ENCODE results near the gene FBXL7. TPM values are rescaled to one million over a fixed set of nuclear protein-coding genes. Genes with fewer than 3 reads are reported as not detected.

The FBXL7 gene
- total and polyA plus RNA-seq, 2 experiments from 2014 or later = 3.2 to 7.5 TPM

DNA sequence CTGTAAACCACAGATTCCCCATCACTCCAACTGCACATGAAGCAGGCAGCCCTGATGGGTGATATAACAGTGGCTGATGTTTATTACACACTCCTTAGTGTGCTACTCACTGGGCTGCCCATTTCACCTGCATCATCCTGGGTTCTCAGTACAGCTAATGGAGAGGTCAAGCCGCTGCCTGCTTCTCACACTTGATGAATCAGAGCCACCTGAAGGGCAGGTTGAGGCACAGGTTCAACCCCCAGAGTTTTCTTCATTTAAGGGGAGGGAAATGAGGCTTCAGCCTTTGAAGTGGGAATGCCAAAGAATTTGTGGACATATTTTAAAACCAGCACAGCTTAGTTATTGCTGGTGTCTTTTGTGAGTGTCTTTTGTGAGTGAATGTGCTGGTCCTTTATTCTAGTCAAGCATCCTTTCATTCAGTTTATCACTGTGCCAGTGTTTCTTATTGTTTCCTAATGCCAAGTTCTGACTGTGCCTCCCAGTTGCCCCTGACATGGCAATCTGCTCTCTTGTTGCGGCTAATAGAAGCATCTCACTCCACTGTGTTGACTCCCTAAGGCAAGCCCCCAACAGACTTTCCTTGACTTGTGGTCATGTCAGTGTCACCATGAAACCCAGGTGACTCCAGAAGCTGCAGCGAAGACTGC lies 109.2 kb downstream of the FBXL7 start:
- Histone ChIP-seq H2AFZ (no peak overlapping the region), H3K9ac (no peak overlapping the region), H3K79me2 (ENCODE audit: insufficient read depth) (peaks cover 39% of the 10 kb centered on the region), H3K27ac (no peak overlapping the region), H3K36me3 (ENCODE audit: low read depth) (no peaks in the 10 kb centered on the region), H4K20me1 (ENCODE audit: insufficient read depth) (peaks cover 11% of the 10 kb centered on the region; the same call in 1 of the 2 replicates), H3K27me3 (replicated peaks; ENCODE audit: insufficient read depth) (no peaks in the 10 kb centered on the region), H3K4me2 (ENCODE audit: unreplicated experiment) (no peak overlapping the region), H3K9me2 (ENCODE audit: insufficient read depth) (no peaks in the 10 kb centered on the region), H3K4me1 (ENCODE audit: insufficient read depth) (no peaks in the 10 kb centered on the region), H3K4me3 (no peak overlapping the region), H3K9me3 (ENCODE audit: low read depth) (no peaks in the 10 kb centered on the region), H3F3A (ENCODE audit: insufficient read depth) (no peaks in the 10 kb centered on the region)
- TF ChIP-seq EZH2phosphoT487 (IDR thresholded peaks at IDR 0.05; ENCODE audit: insufficient read depth, low read depth) = no peak
- no peak for TF ChIP-seq EZH2 (IDR thresholded peaks at IDR 0.05; ENCODE audit: insufficient read depth, poor library complexity, severe bottlenecking)
- 94 to 97% methylated on average over 3 of the region's 3 CpGs for WGBS, 2 experiments (ENCODE audit: low coverage in 1 of 2, low lambda C conversion rate in 2 of 2, missing lambda C conversion rate in 2 of 2)
- in situ Hi-C loops (cut with MboI) = no loop called here
- DNase-seq = no peak

DNA sequence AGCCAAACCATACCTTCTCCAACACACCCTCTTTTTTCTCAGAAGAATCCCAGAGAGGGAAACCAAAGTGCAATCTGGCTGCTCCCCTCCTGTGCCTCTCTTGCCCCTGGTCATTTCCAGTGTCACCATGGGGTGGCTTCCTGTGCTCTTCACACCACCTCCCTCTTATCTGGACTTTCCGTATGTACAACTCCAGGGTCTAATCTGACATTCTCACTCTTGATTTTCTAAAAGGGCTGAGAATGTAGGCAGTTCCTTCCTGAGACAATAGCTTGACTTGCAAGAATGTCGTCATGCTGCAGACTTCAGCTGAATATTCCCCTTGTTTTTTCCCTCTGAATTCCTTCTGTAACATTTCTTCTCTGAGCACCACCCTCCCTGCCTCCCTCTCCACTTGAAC lies 110.2 kb downstream of the FBXL7 start:
- Histone ChIP-seq H4K20me1 (ENCODE audit: insufficient read depth) (peaks cover 11% of the 10 kb centered on the region; the same call in 1 of the 2 replicates), H3K36me3 (ENCODE audit: low read depth) (no peaks in the 10 kb centered on the region), H3K4me2 (ENCODE audit: unreplicated experiment) (no peak overlapping the region), H3K4me1 (ENCODE audit: insufficient read depth) (no peaks in the 10 kb centered on the region), H3K9me3 (ENCODE audit: low read depth) (no peaks in the 10 kb centered on the region), H3K27ac (no peak overlapping the region), H3K27me3 (replicated peaks; ENCODE audit: insufficient read depth) (no peaks in the 10 kb centered on the region), H3K4me3 (no peak overlapping the region), H2AFZ (no peak overlapping the region), H3K9me2 (ENCODE audit: insufficient read depth) (no peaks in the 10 kb centered on the region), H3K79me2 (ENCODE audit: insufficient read depth) (peaks cover 50% of the 10 kb centered on the region), H3K9ac (no peak overlapping the region), H3F3A (ENCODE audit: insufficient read depth) (no peaks in the 10 kb centered on the region)
- in situ Hi-C loops (cut with MboI) = no loop called here
- DNase-seq = no peak
- WGBS, 2 experiments (ENCODE audit: low coverage in 1 of 2, low lambda C conversion rate in 2 of 2, missing lambda C conversion rate in 2 of 2) = 97 to 98% methylated on average over 2 of the region's 2 CpGs
- TF ChIP-seq EZH2phosphoT487 (IDR thresholded peaks at IDR 0.05; ENCODE audit: insufficient read depth, low read depth) (no peak), EZH2 (IDR thresholded peaks at IDR 0.05; ENCODE audit: insufficient read depth, poor library complexity, severe bottlenecking) (no peak)

DNA sequence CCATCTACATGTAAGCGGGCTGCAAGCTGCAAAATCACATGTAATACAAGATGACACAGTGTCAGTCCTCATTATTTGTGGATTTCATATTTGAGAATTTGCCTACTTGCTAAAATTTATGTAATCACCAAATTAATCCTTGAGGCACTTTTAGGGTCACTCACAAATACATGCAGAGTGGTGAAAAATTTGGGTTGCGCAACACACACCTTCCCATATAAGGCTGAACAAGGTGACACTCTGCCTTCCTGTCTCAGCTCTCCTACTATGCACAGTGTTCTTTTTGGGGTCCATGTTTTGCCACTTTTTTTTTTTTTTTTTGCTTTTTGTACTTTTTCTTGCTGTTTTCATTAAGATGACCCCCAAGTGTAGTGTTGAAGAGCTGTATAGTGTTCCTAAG lies 111.0 kb downstream of the FBXL7 start:
- no peak overlapping the region for H3K9ac ChIP-seq
- no peak overlapping the region for H3K4me3 ChIP-seq
- no peak overlapping the region for H2AFZ ChIP-seq
- TF ChIP-seq EZH2phosphoT487 (IDR thresholded peaks at IDR 0.05; ENCODE audit: insufficient read depth, low read depth) = no peak
- no peaks in the 10 kb centered on the region for H3K9me3 ChIP-seq (ENCODE audit: low read depth)
- DNase-seq = no peak
- H3K4me2 ChIP-seq (ENCODE audit: unreplicated experiment) = no peak overlapping the region
- H3K9me2 ChIP-seq (ENCODE audit: insufficient read depth) = no peaks in the 10 kb centered on the region
- H3K27me3 ChIP-seq (replicated peaks; ENCODE audit: insufficient read depth) = no peaks in the 10 kb centered on the region
- WGBS, 2 experiments (ENCODE audit: low coverage in 1 of 2, low lambda C conversion rate in 2 of 2, missing lambda C conversion rate in 2 of 2) = 96 to 100% methylated on average over 2 of the region's 2 CpGs
- H3K79me2 ChIP-seq (ENCODE audit: insufficient read depth) = peaks cover 55% of the 10 kb centered on the region
- no peak overlapping the region for H3K27ac ChIP-seq
- peaks cover 7% of the 10 kb centered on the region for H3K4me1 ChIP-seq (ENCODE audit: insufficient read depth)
- H4K20me1 ChIP-seq (ENCODE audit: insufficient read depth) = peaks cover 11% of the 10 kb centered on the region; the same call in 1 of the 2 replicates
- peaks cover 6% of the 10 kb centered on the region; the same call in 1 of the 2 replicates for H3F3A ChIP-seq (ENCODE audit: insufficient read depth)
- in situ Hi-C loops (cut with MboI) = no loop called here
- no peaks in the 10 kb centered on the region for H3K36me3 ChIP-seq (ENCODE audit: low read depth)

DNA sequence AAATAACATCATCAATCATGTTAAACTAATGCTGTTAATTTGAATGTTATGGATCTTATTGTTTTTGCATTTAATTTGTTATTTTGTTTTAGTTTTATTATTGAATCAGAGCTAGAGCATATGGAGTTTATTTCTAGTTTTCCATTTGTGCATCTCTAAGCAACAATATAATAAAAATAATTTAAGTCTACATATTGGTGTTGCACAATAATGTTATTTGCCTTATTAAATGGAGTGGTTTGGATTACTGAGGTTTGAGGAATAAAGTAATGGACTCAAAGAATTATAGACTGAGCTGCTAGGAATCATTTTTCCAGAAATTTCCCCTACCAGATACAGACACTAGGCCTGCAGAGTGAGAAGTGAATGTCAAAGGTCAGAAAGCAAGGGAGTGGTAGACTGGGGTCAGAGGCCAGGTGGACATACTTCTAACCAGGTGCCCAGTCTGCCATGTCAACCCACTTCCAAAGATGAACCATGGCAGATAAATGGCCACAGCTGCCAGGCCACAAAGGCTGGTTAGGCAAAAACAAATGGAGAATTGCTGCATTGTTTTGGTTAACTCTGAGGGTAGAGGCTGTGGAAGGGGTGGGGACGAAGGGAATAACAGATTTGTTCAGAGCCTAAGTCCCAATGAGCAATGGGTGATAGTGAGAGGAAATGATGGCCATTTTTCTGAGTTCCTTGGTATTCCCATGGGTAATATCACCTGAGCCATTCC lies 113.1 kb downstream of the FBXL7 start:
- peaks cover 11% of the 10 kb centered on the region; the same call in 1 of the 2 replicates for H4K20me1 ChIP-seq (ENCODE audit: insufficient read depth)
- H3K9me3 ChIP-seq (ENCODE audit: low read depth) = no peaks in the 10 kb centered on the region
- H3K4me3 ChIP-seq = no peak overlapping the region
- H3K27me3 ChIP-seq (replicated peaks; ENCODE audit: insufficient read depth) = no peaks in the 10 kb centered on the region
- TF ChIP-seq EZH2 (IDR thresholded peaks at IDR 0.05; ENCODE audit: insufficient read depth, poor library complexity, severe bottlenecking) = no peak
- no peak for TF ChIP-seq EZH2phosphoT487 (IDR thresholded peaks at IDR 0.05; ENCODE audit: insufficient read depth, low read depth)
- no peak overlapping the region for H3K9ac ChIP-seq
- peaks cover 62% of the 10 kb centered on the region for H3K79me2 ChIP-seq (ENCODE audit: insufficient read depth)
- in situ Hi-C loops (cut with MboI) = no loop called here
- peaks cover 6% of the 10 kb centered on the region; the same call in 1 of the 2 replicates for H3F3A ChIP-seq (ENCODE audit: insufficient read depth)
- H3K4me2 ChIP-seq (ENCODE audit: unreplicated experiment) = no peak overlapping the region
- H2AFZ ChIP-seq = no peak overlapping the region
- H3K9me2 ChIP-seq (ENCODE audit: insufficient read depth) = no peaks in the 10 kb centered on the region
- no peaks in the 10 kb centered on the region for H3K36me3 ChIP-seq (ENCODE audit: low read depth)
- DNase-seq = no peak
- WGBS, 2 experiments (ENCODE audit: low coverage in 1 of 2, low lambda C conversion rate in 2 of 2, missing lambda C conversion rate in 2 of 2) = 85 to 97% methylated on average over 1 of the region's 1 CpG
- no peak overlapping the region for H3K27ac ChIP-seq
- peaks cover 11% of the 10 kb centered on the region for H3K4me1 ChIP-seq (ENCODE audit: insufficient read depth)

All from GM23248 (cell line).